ENCODE measurements around the gene KCTD1. TPM values are rescaled to one million over a fixed set of nuclear protein-coding genes. Genes with fewer than 3 reads are reported as not detected.

Gene KCTD1
- total and polyA plus RNA-seq, 2 donors (not counting 1 experiment from before 2014, with no cell fraction given) = 4.2 to 8.4 TPM

GRCh38 chr18:26436176-26437051 lies 111.9 kb downstream of the KCTD1 start:
- no peak for TF ChIP-seq CTCF (conservative IDR thresholded peaks at IDR 0.05 in 1 of 2, IDR thresholded peaks at IDR 0.05 in 1 of 2; ENCODE audit: low read depth in 1 of 2, low read length in 2 of 2)
- no peak for TF ChIP-seq EZH2 (IDR thresholded peaks at IDR 0.05; ENCODE audit: low read length, missing control alignments)
- Histone ChIP-seq H3K4me1 (ENCODE audit: control insufficient read depth, extremely low read depth, insufficient read depth, low read length) (no peaks in the 10 kb centered on the region), H3K36me3 (ENCODE audit: control insufficient read depth, insufficient read depth, low read length) (no peaks in the 10 kb centered on the region), H4K20me1 (ENCODE audit: control insufficient read depth, extremely low read depth, insufficient read depth, low read length) (no peaks in the 10 kb centered on the region), H3K9me3 (ENCODE audit: control insufficient read depth, insufficient read depth, low read depth, low read length) (no peaks in the 10 kb centered on the region), H3K79me2 (ENCODE audit: control insufficient read depth, insufficient read depth, low read length) (no peaks in the 10 kb centered on the region), H3K4me2 (ENCODE audit: extremely low read depth, insufficient read depth, low read length) (no peak overlapping the region), H2AFZ (ENCODE audit: low read length) (no peak overlapping the region), H3K27me3 (ENCODE audit: control insufficient read depth, insufficient read depth, low read length) (no peaks in the 10 kb centered on the region), H3K27ac (ENCODE audit: insufficient read depth, low read length) (no peak overlapping the region), H3K9ac (ENCODE audit: insufficient read depth, low read length) (no peak overlapping the region), H3K4me3 (replicated peaks in 1 of 4; ENCODE audit: control extremely low read depth in 1 of 4, insufficient read depth in 1 of 4, low read depth in 3 of 4, low read length in 4 of 4) (no peak overlapping the region)
- peak; percentile 87 to 91 for DNase-seq (ENCODE audit: low read depth in 2 of 2)

- H3K4me3 ChIP-seq (replicated peaks in 1 of 4; ENCODE audit: control extremely low read depth in 1 of 4, insufficient read depth in 1 of 4, low read depth in 3 of 4, low read length in 4 of 4) = no peak overlapping the region
- DNase-seq (ENCODE audit: low read depth in 2 of 2) = no peak
- H3K4me1 ChIP-seq (ENCODE audit: control insufficient read depth, extremely low read depth, insufficient read depth, low read length) = no peaks in the 10 kb centered on the region
- H3K27ac ChIP-seq (ENCODE audit: insufficient read depth, low read length) = no peak overlapping the region
- H3K9me3 ChIP-seq (ENCODE audit: control insufficient read depth, insufficient read depth, low read depth, low read length) = no peaks in the 10 kb centered on the region
- no peak overlapping the region for H2AFZ ChIP-seq (ENCODE audit: low read length)
- no peaks in the 10 kb centered on the region for H4K20me1 ChIP-seq (ENCODE audit: control insufficient read depth, extremely low read depth, insufficient read depth, low read length)
- no peaks in the 10 kb centered on the region for H3K79me2 ChIP-seq (ENCODE audit: control insufficient read depth, insufficient read depth, low read length)
- TF ChIP-seq EZH2 (IDR thresholded peaks at IDR 0.05; ENCODE audit: low read length, missing control alignments) = no peak
- TF ChIP-seq CTCF (conservative IDR thresholded peaks at IDR 0.05 in 1 of 2, IDR thresholded peaks at IDR 0.05 in 1 of 2; ENCODE audit: low read depth in 1 of 2, low read length in 2 of 2) = no peak
- H3K27me3 ChIP-seq (ENCODE audit: control insufficient read depth, insufficient read depth, low read length) = no peaks in the 10 kb centered on the region
- no peak overlapping the region for H3K9ac ChIP-seq (ENCODE audit: insufficient read depth, low read length)
- H3K4me2 ChIP-seq (ENCODE audit: extremely low read depth, insufficient read depth, low read length) = no peak overlapping the region
- no peaks in the 10 kb centered on the region for H3K36me3 ChIP-seq (ENCODE audit: control insufficient read depth, insufficient read depth, low read length)
These were observed 112.8 kb downstream of the KCTD1 start for GRCh38 chr18:26435415-26436095.

- Histone ChIP-seq H3K79me2 (ENCODE audit: control insufficient read depth, insufficient read depth, low read length) (no peaks in the 10 kb centered on the region), H3K4me1 (ENCODE audit: control insufficient read depth, extremely low read depth, insufficient read depth, low read length) (no peaks in the 10 kb centered on the region), H4K20me1 (ENCODE audit: control insufficient read depth, extremely low read depth, insufficient read depth, low read length) (no peaks in the 10 kb centered on the region), H3K36me3 (ENCODE audit: control insufficient read depth, insufficient read depth, low read length) (no peaks in the 10 kb centered on the region), H3K4me2 (ENCODE audit: extremely low read depth, insufficient read depth, low read length) (no peak overlapping the region), H3K27me3 (ENCODE audit: control insufficient read depth, insufficient read depth, low read length) (no peaks in the 10 kb centered on the region), H3K9me3 (ENCODE audit: control insufficient read depth, insufficient read depth, low read depth, low read length) (no peaks in the 10 kb centered on the region), H3K9ac (ENCODE audit: insufficient read depth, low read length) (no peak overlapping the region), H3K4me3 (replicated peaks in 1 of 4; ENCODE audit: control extremely low read depth in 1 of 4, insufficient read depth in 1 of 4, low read depth in 3 of 4, low read length in 4 of 4) (no peak overlapping the region), H3K27ac (ENCODE audit: insufficient read depth, low read length) (no peak overlapping the region), H2AFZ (ENCODE audit: low read length) (no peak overlapping the region)
- no peak for TF ChIP-seq CTCF (conservative IDR thresholded peaks at IDR 0.05 in 1 of 2, IDR thresholded peaks at IDR 0.05 in 1 of 2; ENCODE audit: low read depth in 1 of 2, low read length in 2 of 2)
- no peak for TF ChIP-seq EZH2 (IDR thresholded peaks at IDR 0.05; ENCODE audit: low read length, missing control alignments)
- peak in 1 of 2 donors; percentile 29 for DNase-seq (ENCODE audit: low read depth in 2 of 2)
These were observed 113.5 kb downstream of the KCTD1 start for GRCh38 chr18:26434887-26435286.

Measured in fibroblast of lung (primary cell).